ENCODE data around the gene CDHR2. TPM values are rescaled to one million over a fixed set of nuclear protein-coding genes. Genes with fewer than 3 reads are reported as not detected.

Gene CDHR2
- total RNA-seq, 1 experiment from 2014 or later = 0.63 TPM

DNA sequence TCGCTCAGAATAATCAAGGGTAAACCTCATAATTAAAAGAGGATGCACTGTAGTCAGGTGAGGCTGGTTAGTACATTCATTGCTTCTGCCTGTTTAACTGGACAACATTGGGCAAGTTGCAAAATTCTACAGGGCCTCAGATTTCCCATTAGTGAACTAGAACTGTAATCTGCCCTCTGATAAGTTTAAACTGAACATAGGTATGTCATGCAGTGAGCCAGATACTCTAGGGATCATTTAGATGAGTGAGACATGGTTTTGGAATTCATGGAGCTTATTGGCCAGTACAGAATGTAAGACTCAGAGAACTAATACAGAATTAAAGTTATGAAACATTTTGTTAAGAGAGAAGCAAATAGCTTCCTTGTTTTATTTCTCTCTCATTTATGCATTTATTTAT lies 47.8 kb upstream of the CDHR2 start:
- no peaks in the 10 kb centered on the region for H3K9me3 Mint-ChIP-seq
- ChIA-PET POLR2A (no interaction called here), CTCF (no interaction called here)
- ATAC-seq = no peak
- H3K4me3 Mint-ChIP-seq = no peak overlapping the region
- H3K27me3 Mint-ChIP-seq (ENCODE audit: low read depth) = no peaks in the 10 kb centered on the region
- peaks cover 74% of the 10 kb centered on the region for H3K36me3 Mint-ChIP-seq
- no peaks in the 10 kb centered on the region for H3K4me1 Mint-ChIP-seq
- TF ChIP-seq ZNF121 (CRISPR knock-in tag; IDR thresholded peaks at IDR 0.05) (no peak), ZNF219 (CRISPR knock-in tag; IDR thresholded peaks at IDR 0.05; ENCODE audit: borderline replicate concordance) (no peak), ZNF138 (CRISPR knock-in tag; conservative IDR thresholded peaks at IDR 0.05) (no peak), AFF4 (CRISPR knock-in tag; IDR thresholded peaks at IDR 0.05; ENCODE audit: borderline replicate concordance) (no peak), ETV6 (CRISPR knock-in tag; IDR thresholded peaks at IDR 0.05) (no peak), ZNF671 (CRISPR knock-in tag; IDR thresholded peaks at IDR 0.05) (no peak), SOX15 (CRISPR knock-in tag; IDR thresholded peaks at IDR 0.05) (no peak), GTF2I (CRISPR knock-in tag; conservative IDR thresholded peaks at IDR 0.05) (no peak), OVOL2 (CRISPR knock-in tag; IDR thresholded peaks at IDR 0.05; ENCODE audit: borderline replicate concordance) (no peak), PREB (CRISPR knock-in tag; IDR thresholded peaks at IDR 0.05; ENCODE audit: borderline replicate concordance) (no peak), CREB1 (CRISPR knock-in tag; IDR thresholded peaks at IDR 0.05) (no peak)
- TF ChIP-seq, protein P1, sequence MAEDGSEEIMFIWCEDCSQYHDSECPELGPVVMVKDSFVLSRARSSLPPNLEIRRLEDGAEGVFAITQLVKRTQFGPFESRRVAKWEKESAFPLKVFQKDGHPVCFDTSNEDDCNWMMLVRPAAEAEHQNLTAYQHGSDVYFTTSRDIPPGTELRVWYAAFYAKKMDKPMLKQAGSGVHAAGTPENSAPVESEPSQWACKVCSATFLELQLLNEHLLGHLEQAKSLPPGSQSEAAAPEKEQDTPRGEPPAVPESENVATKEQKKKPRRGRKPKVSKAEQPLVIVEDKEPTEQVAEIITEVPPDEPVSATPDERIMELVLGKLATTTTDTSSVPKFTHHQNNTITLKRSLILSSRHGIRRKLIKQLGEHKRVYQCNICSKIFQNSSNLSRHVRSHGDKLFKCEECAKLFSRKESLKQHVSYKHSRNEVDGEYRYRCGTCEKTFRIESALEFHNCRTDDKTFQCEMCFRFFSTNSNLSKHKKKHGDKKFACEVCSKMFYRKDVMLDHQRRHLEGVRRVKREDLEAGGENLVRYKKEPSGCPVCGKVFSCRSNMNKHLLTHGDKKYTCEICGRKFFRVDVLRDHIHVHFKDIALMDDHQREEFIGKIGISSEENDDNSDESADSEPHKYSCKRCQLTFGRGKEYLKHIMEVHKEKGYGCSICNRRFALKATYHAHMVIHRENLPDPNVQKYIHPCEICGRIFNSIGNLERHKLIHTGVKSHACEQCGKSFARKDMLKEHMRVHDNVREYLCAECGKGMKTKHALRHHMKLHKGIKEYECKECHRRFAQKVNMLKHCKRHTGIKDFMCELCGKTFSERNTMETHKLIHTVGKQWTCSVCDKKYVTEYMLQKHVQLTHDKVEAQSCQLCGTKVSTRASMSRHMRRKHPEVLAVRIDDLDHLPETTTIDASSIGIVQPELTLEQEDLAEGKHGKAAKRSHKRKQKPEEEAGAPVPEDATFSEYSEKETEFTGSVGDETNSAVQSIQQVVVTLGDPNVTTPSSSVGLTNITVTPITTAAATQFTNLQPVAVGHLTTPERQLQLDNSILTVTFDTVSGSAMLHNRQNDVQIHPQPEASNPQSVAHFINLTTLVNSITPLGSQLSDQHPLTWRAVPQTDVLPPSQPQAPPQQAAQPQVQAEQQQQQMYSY (CRISPR knock-in tag; IDR thresholded peaks at IDR 0.05) = no peak
- H3K27ac Mint-ChIP-seq = no peak overlapping the region
- DNase-seq (ENCODE audit: low spot score) = no peak

DNA sequence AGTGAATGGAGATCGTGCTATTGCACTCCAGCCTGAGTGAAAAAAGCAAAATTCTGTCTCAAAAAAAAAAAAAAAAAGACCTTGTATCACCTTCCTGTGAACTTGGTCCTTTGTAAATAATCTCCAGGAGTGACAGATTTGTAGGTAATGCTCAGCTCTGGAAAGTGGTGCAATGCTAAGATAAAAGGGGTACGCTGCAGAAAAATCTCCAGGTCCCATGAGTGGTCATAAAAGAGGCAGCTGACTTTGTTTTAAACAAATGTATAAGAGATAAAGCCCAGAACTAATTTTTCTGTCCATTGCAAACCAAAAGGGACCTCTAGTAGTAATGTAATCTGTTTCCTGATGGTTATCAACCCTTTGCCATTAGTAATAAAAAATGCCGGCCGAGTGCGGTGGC lies 45.6 kb upstream of the CDHR2 start:
- Mint-ChIP-seq H3K27ac (no peak overlapping the region), H3K4me3 (no peak overlapping the region), H3K4me1 (no peaks in the 10 kb centered on the region), H3K9me3 (no peaks in the 10 kb centered on the region), H3K36me3 (peaks cover 69% of the 10 kb centered on the region), H3K27me3 (ENCODE audit: low read depth) (no peaks in the 10 kb centered on the region)
- ChIA-PET CTCF (no interaction called here), POLR2A (no interaction called here)
- DNase-seq (ENCODE audit: low spot score) (no peak), ATAC-seq (no peak)
- no peak for TF ChIP-seq GTF2I (CRISPR knock-in tag; conservative IDR thresholded peaks at IDR 0.05)
- no peak for TF ChIP-seq ZNF396 (CRISPR knock-in tag; IDR thresholded peaks at IDR 0.05; ENCODE audit: borderline replicate concordance)
- TF ChIP-seq ESRRA (CRISPR knock-in tag; IDR thresholded peaks at IDR 0.05; ENCODE audit: borderline replicate concordance) = no peak
- no peak for TF ChIP-seq NFATC4 (CRISPR knock-in tag; IDR thresholded peaks at IDR 0.05)
- TF ChIP-seq, protein P2, sequence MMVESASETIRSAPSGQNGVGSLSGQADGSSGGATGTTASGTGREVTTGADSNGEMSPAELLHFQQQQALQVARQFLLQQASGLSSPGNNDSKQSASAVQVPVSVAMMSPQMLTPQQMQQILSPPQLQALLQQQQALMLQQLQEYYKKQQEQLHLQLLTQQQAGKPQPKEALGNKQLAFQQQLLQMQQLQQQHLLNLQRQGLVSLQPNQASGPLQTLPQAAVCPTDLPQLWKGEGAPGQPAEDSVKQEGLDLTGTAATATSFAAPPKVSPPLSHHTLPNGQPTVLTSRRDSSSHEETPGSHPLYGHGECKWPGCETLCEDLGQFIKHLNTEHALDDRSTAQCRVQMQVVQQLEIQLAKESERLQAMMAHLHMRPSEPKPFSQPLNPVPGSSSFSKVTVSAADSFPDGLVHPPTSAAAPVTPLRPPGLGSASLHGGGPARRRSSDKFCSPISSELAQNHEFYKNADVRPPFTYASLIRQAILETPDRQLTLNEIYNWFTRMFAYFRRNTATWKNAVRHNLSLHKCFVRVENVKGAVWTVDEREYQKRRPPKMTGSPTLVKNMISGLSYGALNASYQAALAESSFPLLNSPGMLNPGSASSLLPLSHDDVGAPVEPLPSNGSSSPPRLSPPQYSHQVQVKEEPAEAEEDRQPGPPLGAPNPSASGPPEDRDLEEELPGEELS (CRISPR knock-in tag; IDR thresholded peaks at IDR 0.05) = no peak
- no peak for TF ChIP-seq FOXK1 (CRISPR knock-in tag; IDR thresholded peaks at IDR 0.05)
- no peak for TF ChIP-seq SP1 (CRISPR knock-in tag; conservative IDR thresholded peaks at IDR 0.05)
- TF ChIP-seq, protein P3, sequence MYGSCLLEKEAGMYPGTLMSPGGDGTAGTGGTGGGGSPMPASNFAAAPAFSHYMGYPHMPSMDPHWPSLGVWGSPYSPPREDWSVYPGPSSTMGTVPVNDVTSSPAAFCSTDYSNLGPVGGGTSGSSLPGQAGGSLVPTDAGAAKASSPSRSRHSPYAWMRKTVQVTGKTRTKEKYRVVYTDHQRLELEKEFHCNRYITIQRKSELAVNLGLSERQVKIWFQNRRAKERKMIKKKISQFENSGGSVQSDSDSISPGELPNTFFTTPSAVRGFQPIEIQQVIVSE (CRISPR knock-in tag; IDR thresholded peaks at IDR 0.05; ENCODE audit: borderline replicate concordance) = no peak
- TF ChIP-seq MYBL2 (CRISPR knock-in tag; IDR thresholded peaks at IDR 0.05) = no peak
- TF ChIP-seq, protein P4, sequence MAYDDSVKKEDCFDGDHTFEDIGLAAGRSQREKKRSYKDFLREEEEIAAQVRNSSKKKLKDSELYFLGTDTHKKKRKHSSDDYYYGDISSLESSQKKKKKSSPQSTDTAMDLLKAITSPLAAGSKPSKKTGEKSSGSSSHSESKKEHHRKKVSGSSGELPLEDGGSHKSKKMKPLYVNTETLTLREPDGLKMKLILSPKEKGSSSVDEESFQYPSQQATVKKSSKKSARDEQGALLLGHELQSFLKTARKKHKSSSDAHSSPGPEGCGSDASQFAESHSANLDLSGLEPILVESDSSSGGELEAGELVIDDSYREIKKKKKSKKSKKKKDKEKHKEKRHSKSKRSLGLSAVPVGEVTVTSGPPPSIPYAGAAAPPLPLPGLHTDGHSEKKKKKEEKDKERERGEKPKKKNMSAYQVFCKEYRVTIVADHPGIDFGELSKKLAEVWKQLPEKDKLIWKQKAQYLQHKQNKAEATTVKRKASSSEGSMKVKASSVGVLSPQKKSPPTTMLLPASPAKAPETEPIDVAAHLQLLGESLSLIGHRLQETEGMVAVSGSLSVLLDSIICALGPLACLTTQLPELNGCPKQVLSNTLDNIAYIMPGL (CRISPR knock-in tag; IDR thresholded peaks at IDR 0.05) = no peak
- TF ChIP-seq FOXJ3 (CRISPR knock-in tag; IDR thresholded peaks at IDR 0.05; ENCODE audit: borderline replicate concordance) = no peak
